ENCODE data around the gene MRGPRF. TPM values are rescaled to one million over a fixed set of nuclear protein-coding genes. Genes with fewer than 3 reads are reported as not detected.
"Not testable (repeated sequence)": the region's sequence is repeated elsewhere in the genome, so short reads cannot be mapped to it uniquely, and the experiment has no call there.

The MRGPRF gene
- total RNA-seq, 2 donors from 2014 or later: not detected

DNA sequence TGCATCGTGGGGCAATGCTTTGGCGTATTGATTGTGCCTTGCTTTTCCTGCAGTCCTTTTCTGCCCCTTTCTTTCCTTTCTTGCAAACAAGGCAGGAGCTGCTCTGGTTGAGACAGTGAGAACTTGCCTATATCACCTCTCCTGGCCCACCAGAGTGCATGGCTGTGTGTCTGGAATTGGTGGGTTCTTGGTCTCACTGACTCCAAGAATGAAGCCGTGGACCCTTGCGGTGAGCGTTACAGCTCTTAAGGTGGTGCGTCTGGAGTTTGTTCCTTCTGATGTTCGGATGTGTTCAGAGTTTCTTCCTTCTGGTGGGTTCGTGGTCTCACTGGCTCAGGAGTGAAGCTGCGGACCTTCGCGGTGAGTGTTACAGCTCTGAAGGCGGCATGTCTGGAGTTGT, 39.3 kb downstream of the MRGPRF start:
- H3K27me3 Mint-ChIP-seq; H3K9me3 Mint-ChIP-seq; H3K27ac Mint-ChIP-seq; DNase-seq (ENCODE audit: low spot score); H3K4me1 Mint-ChIP-seq (ENCODE audit: low read depth in 2 of 2); ATAC-seq; H3K4me3 Mint-ChIP-seq; H3K36me3 Mint-ChIP-seq: not testable (repeated sequence)

DNA sequence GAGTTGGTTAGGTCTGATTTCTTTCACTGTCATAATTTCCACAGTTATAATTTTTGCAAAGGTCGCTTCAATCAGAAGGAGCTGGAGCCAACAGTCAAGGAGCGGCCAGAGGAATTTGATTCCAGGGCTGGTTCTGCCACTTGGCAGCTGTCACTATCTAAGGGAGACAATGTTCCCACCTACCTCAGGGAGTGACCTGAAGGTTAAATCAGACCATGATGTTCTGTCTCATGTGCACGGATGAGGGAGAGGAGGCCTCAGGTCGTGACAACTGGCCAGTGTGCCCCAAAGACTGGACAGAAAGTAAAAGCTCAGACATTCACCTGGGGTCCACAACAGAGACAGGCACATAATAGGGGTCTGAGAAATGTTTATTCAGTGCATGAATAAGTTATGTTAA, 39.8 kb downstream of the MRGPRF start:
- no peak for ATAC-seq
- Mint-ChIP-seq H3K9me3 (no peaks in the 10 kb centered on the region), H3K36me3 (no peaks in the 10 kb centered on the region), H3K4me1 (ENCODE audit: low read depth in 2 of 2) (no peaks in the 10 kb centered on the region), H3K27me3 (peaks cover 7 to 8% of the 10 kb centered on the region in 2 donors), H3K4me3 (no peak overlapping the region), H3K27ac (no peak overlapping the region)
- no peak for DNase-seq (ENCODE audit: low spot score)

DNA sequence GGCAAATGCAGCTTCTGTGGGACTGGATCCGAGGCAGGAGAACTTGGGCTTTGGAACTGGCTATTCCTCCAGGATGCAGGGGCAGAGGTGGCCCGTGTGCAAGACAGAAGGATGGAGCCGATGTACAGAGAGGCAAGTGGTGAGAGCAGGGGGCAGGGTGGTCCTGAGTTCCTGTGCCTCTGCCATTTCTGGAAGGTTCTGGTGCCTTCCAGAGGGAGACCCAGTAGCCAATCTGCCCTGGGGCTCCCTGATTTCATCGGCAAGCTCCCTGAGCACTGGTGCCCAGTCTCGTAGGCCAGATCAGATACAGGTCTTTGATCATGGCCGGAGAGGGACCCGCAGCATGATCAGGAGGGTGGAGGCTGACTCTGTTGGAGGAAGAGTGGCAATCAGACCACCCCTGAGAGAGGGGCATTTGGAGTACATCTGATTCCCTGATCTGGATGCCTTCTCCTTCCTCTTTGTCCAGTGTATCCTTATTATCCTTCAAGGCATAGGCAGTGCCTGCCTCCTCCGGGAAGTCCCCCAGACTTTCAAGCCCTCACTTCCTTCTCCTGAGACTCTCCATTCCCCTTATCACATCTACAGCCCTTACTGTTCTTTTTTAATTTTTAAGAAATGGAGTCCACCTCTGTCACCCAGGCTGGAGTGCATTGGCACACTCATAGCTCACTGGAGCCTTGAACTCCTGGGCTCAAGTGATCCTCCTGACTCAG, 42.0 kb downstream of the MRGPRF start:
- Mint-ChIP-seq H3K4me3 (no peak overlapping the region), H3K9me3 (no peaks in the 10 kb centered on the region), H3K27ac (no peak overlapping the region), H3K36me3 (no peaks in the 10 kb centered on the region), H3K4me1 (ENCODE audit: low read depth in 2 of 2) (no peaks in the 10 kb centered on the region), H3K27me3 (peaks cover 11 to 13% of the 10 kb centered on the region in 2 donors)
- DNase-seq (ENCODE audit: low spot score) (no peak), ATAC-seq (no peak)

DNA sequence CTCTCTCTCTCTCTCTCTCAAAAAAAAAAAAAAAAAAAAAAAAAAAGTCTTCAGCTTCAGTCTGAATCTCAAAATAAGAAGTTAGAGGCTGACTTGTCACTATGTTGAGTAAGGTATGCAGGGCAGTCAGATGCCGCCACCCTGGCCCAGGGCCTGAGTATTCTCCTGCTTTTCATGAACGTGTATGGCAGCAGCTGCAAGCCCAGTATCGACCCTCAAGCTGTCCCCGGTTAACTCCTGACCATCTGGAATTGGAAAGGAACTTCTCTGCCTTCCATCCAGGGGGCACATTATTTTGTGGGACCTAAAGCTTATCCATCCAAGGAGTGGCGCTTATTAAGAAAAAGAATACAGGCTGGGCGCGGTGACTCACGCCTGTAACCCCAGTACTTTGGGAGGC, 43.7 kb downstream of the MRGPRF start:
- DNase-seq (ENCODE audit: low spot score): no peak
- Mint-ChIP-seq H3K9me3 (no peaks in the 10 kb centered on the region), H3K4me3 (no peak overlapping the region)

DNA sequence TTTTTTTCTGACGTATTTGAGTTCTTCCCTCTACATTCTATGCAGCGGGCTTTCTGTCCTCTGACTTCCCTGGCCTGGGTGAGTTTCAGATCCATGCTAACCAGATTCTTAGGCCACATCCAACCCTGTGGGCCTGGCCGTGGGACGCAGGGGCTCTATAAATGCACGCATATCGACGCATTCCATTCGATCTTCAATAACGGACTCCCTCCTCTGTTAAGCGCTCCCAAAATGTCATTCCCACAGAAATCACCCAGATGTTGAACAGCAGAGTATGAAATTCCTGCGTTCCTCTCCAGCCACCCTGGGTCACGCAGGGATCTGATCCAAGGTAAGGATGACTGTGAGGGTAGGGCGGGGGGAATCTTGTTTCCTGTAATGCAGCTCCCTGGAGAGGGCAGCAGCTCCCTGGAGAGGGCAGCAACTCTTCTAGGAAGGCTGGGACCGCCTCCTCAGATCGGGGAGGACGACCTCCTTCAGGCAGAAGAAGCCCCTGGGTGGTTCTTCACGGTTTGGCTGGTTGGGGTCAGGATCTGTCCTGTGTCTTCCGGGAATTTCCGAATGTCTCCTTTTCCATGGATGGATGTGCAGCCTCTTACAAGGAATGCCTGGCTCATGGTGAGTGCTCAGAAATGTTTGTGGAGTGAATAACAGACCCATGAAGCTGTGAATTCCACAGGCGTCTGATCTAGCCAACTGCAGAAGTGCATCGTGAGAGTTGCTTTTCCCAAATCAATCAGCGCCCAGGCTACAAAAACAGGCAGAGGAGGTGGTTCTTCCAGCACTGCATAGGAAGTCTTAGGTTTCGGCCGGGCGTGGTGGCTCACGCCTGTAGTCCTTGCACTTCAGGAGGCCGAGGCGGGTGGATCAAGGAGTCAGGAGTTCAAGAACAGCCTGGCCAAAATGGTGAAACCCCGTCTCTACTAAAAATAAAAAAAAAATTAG, 44.5 kb downstream of the MRGPRF start:
- Mint-ChIP-seq H3K4me3 (no peak overlapping the region), H3K9me3 (no peaks in the 10 kb centered on the region), H3K27ac (no peak overlapping the region), H3K36me3 (no peaks in the 10 kb centered on the region), H3K27me3 (peaks cover 11 to 13% of the 10 kb centered on the region in 2 donors), H3K4me1 (ENCODE audit: low read depth in 2 of 2) (no peaks in the 10 kb centered on the region)
- DNase-seq (ENCODE audit: low spot score): no peak
- ATAC-seq: no peak

More for the DNA sequence above, 43.7 kb downstream of the MRGPRF start:
- no peak for ATAC-seq
- peaks cover 11 to 13% of the 10 kb centered on the region in 2 donors for H3K27me3 Mint-ChIP-seq
- no peaks in the 10 kb centered on the region for H3K36me3 Mint-ChIP-seq
- no peaks in the 10 kb centered on the region for H3K4me1 Mint-ChIP-seq (ENCODE audit: low read depth in 2 of 2)
- no peak overlapping the region for H3K27ac Mint-ChIP-seq

DNA sequence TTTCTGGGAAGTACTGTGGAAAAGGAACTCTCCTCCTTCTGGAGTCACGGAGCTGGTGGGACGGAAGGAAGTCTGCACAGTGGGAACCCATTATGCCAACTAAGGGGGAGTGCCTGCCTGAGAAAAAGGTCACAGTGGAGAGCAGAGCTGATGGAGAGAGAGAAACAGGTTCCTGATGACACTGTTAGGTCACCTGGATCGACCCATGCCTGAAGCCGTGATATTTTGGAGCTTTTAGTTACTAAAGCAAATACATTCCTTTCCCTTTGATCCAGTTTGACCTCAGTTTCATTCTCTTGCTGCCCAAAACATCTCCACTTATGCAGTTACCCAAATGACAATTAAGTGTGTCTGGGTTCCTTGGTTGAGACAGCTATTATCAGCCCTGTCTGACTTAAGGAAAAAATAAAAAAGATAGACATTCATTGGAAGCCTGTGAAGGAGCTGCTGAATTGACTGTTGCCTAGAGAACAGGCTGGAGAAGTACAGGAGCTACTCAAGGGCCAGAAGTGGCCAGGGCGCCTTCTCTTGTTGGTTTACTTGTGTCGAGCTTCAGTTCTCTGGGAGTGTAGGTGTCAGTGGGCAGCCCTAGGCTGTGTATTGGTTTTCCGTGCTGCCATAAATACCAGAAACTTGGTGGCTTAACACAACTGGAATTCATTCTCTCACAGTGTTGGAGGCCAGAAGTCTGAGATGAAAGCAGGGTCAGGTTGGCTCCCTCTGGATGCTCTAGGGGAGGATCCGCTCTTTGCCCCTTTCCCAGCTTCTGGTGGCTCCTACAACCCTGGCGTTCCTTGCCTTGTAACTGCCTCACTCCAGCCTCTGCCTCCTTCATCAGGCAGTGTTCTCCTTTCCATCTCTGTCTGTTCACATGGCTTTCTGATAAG, 45.9 kb downstream of the MRGPRF start:
- no peak overlapping the region for H3K4me3 Mint-ChIP-seq
- ATAC-seq (no peak), DNase-seq (ENCODE audit: low spot score) (no peak)
- no peaks in the 10 kb centered on the region for H3K4me1 Mint-ChIP-seq (ENCODE audit: low read depth in 2 of 2)
- no peaks in the 10 kb centered on the region for H3K9me3 Mint-ChIP-seq
- peaks cover 11 to 13% of the 10 kb centered on the region in 2 donors for H3K27me3 Mint-ChIP-seq
- H3K27ac Mint-ChIP-seq: no peak overlapping the region
- H3K36me3 Mint-ChIP-seq: no peaks in the 10 kb centered on the region

- Mint-ChIP-seq H3K4me3 (no peak overlapping the region), H3K4me1 (ENCODE audit: low read depth in 2 of 2) (no peaks in the 10 kb centered on the region), H3K27me3 (peaks cover 7 to 13% of the 10 kb centered on the region in 2 donors), H3K9me3 (no peaks in the 10 kb centered on the region), H3K27ac (no peak overlapping the region), H3K36me3 (no peaks in the 10 kb centered on the region)
- DNase-seq (ENCODE audit: low spot score): no peak
- no peak for ATAC-seq
Measured at GRCh38 chr11:68965901-68966853, 46.9 kb downstream of the MRGPRF start.

GRCh38 chr11:68963779-68964178, 49.3 kb downstream of the MRGPRF start:
- Mint-ChIP-seq H3K9me3 (no peaks in the 10 kb centered on the region), H3K4me3 (no peak overlapping the region), H3K27me3 (peaks cover 7 to 10% of the 10 kb centered on the region in 2 donors), H3K36me3 (no peaks in the 10 kb centered on the region), H3K27ac (no peak overlapping the region), H3K4me1 (ENCODE audit: low read depth in 2 of 2) (no peaks in the 10 kb centered on the region)
- ATAC-seq: peak; percentile 48 to 67
- no peak for DNase-seq (ENCODE audit: low spot score)

DNA sequence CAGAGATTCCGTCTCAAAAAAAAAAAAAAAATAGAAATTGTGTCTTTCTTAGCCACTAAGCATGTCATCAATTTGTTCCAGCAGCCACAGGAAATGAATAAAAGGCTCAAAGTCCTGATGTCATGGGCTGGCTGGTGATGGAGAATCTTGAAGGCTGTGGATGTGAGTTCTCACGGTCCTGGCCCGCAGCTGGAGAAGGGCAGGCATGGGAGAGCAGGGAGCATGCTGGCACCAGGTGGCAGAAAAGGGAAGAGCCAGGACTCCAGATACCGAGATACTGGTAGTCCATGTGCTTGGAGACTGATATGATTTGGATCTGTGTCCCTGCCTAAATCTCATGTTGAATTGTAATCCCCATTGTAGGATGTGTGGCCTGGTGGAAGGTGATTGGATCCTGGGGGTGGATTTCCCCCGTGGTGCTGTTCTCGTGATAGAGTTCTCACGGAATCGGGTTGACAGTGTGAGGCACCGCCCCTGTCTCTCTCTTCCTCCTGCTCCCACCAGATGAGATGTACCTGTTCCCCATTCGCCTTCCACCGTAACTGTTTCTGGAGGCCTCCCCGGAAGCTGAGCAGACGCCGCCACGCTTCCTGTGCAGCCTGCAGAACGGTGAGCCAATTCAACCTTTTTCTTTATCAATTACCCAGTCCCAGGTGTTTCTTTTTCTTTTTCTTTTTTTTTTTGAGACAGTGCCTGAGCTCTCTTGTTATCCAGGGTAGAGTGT, 50.4 kb downstream of the MRGPRF start:
- Mint-ChIP-seq H3K4me1 (ENCODE audit: low read depth in 2 of 2) (no peaks in the 10 kb centered on the region), H3K9me3 (no peaks in the 10 kb centered on the region), H3K27me3 (peaks cover 0 to 2% of the 10 kb centered on the region in 2 donors), H3K36me3 (no peaks in the 10 kb centered on the region), H3K27ac (no peak overlapping the region), H3K4me3 (no peak overlapping the region)
- no peak for ATAC-seq
- no peak for DNase-seq (ENCODE audit: low spot score)

GRCh38 chr11:68961245-68961644, 51.8 kb downstream of the MRGPRF start:
- Mint-ChIP-seq H3K36me3 (no peaks in the 10 kb centered on the region), H3K27me3 (no peaks in the 10 kb centered on the region), H3K4me1 (ENCODE audit: low read depth in 2 of 2) (no peaks in the 10 kb centered on the region), H3K27ac (no peak overlapping the region), H3K9me3 (no peaks in the 10 kb centered on the region), H3K4me3 (no peak overlapping the region)
- ATAC-seq (no peak), DNase-seq (ENCODE audit: low spot score) (no peak)

DNA sequence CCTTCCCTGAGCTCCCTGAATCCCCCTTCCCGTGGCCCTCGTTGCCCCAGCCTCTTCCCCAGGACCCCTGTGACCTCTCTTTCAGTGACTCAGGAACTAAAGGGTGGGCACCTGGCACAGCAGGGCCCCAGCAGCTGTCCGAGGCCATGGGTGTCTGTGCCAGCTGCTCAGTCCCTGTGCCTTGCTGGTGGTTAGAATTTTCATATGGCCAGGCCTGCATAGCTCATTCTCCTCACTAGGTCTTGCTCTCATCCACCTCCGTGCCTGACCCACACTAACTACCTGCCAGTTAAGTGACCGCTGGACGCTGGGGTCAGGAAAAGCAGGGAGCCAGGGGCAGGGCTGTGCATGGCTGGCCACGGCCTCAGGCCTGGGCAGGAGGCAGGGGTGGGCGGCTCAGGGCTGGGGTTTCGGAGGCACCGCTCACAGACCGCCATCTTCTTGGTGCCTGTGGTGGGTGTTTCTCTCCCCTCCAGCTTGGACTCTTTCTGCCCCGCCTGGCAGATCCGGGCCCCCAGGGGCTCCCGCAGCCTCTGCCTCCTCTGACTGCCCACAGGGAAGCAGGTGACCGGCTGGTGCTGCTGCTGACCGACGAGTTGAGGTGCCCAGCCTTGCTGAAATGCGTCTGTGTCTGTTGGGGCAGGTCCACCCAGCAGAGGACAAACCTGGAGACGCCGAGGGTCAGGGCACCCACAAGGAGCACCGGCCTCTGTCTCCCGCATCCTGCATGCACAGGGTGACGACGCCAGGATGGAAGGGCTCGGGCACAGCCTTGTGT, 52.6 kb downstream of the MRGPRF start:
- peak; percentile 53 for DNase-seq (ENCODE audit: low spot score)
- no peaks in the 10 kb centered on the region for H3K4me1 Mint-ChIP-seq (ENCODE audit: low read depth in 2 of 2)
- no peaks in the 10 kb centered on the region for H3K36me3 Mint-ChIP-seq
- no peak overlapping the region for H3K4me3 Mint-ChIP-seq
- no peak for ATAC-seq
- H3K27ac Mint-ChIP-seq: no peak overlapping the region
- H3K27me3 Mint-ChIP-seq: no peaks in the 10 kb centered on the region
- H3K9me3 Mint-ChIP-seq: no peaks in the 10 kb centered on the region

All from natural killer cell treated with Interleukin-12 subunit alpha and Interleukin-12 subunit beta and Interleukin-15 and Interleukin-18, amount 100 ng/mL, for 72 hours (primary cell).